Glutamatergic neuron (in vitro differentiated cells): ENCODE measurements around the gene C11orf54. TPM values are rescaled to one million over a fixed set of nuclear protein-coding genes. Genes with fewer than 3 reads are reported as not detected.
"Not testable (repeated sequence)": the region's sequence is repeated elsewhere in the genome, so short reads cannot be mapped to it uniquely, and the experiment has no call there.

ENCODE experiments used
- DNase-seq: peaks from one replicate; pipeline ENCODE4 v3.0.0; 2022
- H3K27ac Mint-ChIP-seq: one replicate; pipeline ENCODE4 v1.8.0; 2020; ENCODE audit warnings: mild to moderate bottlenecking, mixed read lengths, inconsistent platforms; ENCODE audit not compliant: unreplicated experiment
- H3K27me3 Mint-ChIP-seq: one replicate; pipeline ENCODE4 v1.8.0; 2020; ENCODE audit warnings: mild to moderate bottlenecking, moderate library complexity, mixed read lengths, inconsistent platforms; ENCODE audit not compliant: unreplicated experiment
- H3K36me3 Mint-ChIP-seq: one replicate; pipeline ENCODE4 v1.8.0; 2020; ENCODE audit warnings: mild to moderate bottlenecking, mixed read lengths, inconsistent platforms; ENCODE audit not compliant: unreplicated experiment
- H3K4me1 Mint-ChIP-seq: one replicate; pipeline ENCODE4 v1.8.0; 2020; ENCODE audit warnings: mild to moderate bottlenecking, low read depth, mixed read lengths, inconsistent platforms; ENCODE audit not compliant: unreplicated experiment
- H3K4me3 Mint-ChIP-seq: one replicate; pipeline ENCODE4 v1.8.0; 2020; ENCODE audit warnings: mild to moderate bottlenecking, mixed read lengths, inconsistent platforms; ENCODE audit not compliant: unreplicated experiment
- H3K9me3 Mint-ChIP-seq: one replicate; pipeline ENCODE4 v1.8.0; 2020; ENCODE audit warnings: mild to moderate bottlenecking, moderate library complexity, mixed read lengths, inconsistent platforms; ENCODE audit not compliant: unreplicated experiment
- CTCF ChIP-seq: fragments of 200-600 bp; sonication (generic); IDR thresholded peaks from one replicate; pipeline ENCODE4 v1.5.0; 2021; ENCODE audit not compliant: partially characterized antibody, unreplicated experiment
- total RNA-seq: library from RNA; stranded (reverse); fragmentation: NEBNext Ultra II Directional; extraction: Animal tissue kit (Norgen Biotek cat#: 25700); gene quantifications from one replicate; pipeline ENCODE4 v1.2.1, GENCODE V29; 2021; ENCODE audit not compliant: unreplicated experiment

The C11orf54 gene
- total RNA-seq, 1 donor from 2014 or later = 19.5 TPM

GRCh38 chr11:93772123-93772522 is 30.7 kb downstream of the C11orf54 start:
- DNase-seq = no peak
- H3K9me3 Mint-ChIP-seq = peaks cover 8% of the 10 kb centered on the region
- no peaks in the 10 kb centered on the region for H3K27me3 Mint-ChIP-seq
- no peak overlapping the region for H3K4me3 Mint-ChIP-seq
- peaks cover 9% of the 10 kb centered on the region for H3K36me3 Mint-ChIP-seq
- H3K27ac Mint-ChIP-seq = no peak overlapping the region
- no peaks in the 10 kb centered on the region for H3K4me1 Mint-ChIP-seq
- TF ChIP-seq CTCF = no peak

- Mint-ChIP-seq H3K4me3 (no peak overlapping the region), H3K36me3 (peaks cover 9% of the 10 kb centered on the region), H3K4me1 (no peaks in the 10 kb centered on the region), H3K27me3 (no peaks in the 10 kb centered on the region), H3K9me3 (peaks cover 7% of the 10 kb centered on the region), H3K27ac (no peak overlapping the region)
- TF ChIP-seq CTCF = no peak
- DNase-seq = no peak
Measured at GRCh38 chr11:93773045-93773477, 31.6 kb downstream of the C11orf54 start.

- Mint-ChIP-seq H3K4me1 (no peaks in the 10 kb centered on the region), H3K4me3 (no peak overlapping the region), H3K27ac (no peak overlapping the region), H3K9me3 (peaks cover 8% of the 10 kb centered on the region), H3K36me3 (peaks cover 9% of the 10 kb centered on the region), H3K27me3 (no peaks in the 10 kb centered on the region)
- TF ChIP-seq CTCF = no peak
- no peak for DNase-seq
Measured at GRCh38 chr11:93773601-93774200, 32.2 kb downstream of the C11orf54 start.

- H3K36me3 Mint-ChIP-seq, H3K27ac Mint-ChIP-seq, H3K4me1 Mint-ChIP-seq, H3K9me3 Mint-ChIP-seq, H3K27me3 Mint-ChIP-seq, H3K4me3 Mint-ChIP-seq, DNase-seq: not testable (repeated sequence)
Measured at GRCh38 chr11:93774560-93774959, 33.1 kb downstream of the C11orf54 start.

- peaks cover 9% of the 10 kb centered on the region for H3K36me3 Mint-ChIP-seq
- no peak overlapping the region for H3K4me3 Mint-ChIP-seq
- H3K9me3 Mint-ChIP-seq = peaks cover 8% of the 10 kb centered on the region
- H3K4me1 Mint-ChIP-seq = no peaks in the 10 kb centered on the region
- TF ChIP-seq CTCF = peak; percentile 53
- H3K27me3 Mint-ChIP-seq = no peaks in the 10 kb centered on the region
- no peak overlapping the region for H3K27ac Mint-ChIP-seq
- peak; percentile 38 for DNase-seq
Measured at GRCh38 chr11:93775289-93775688, 33.8 kb downstream of the C11orf54 start.
